ENCODE measurements around the gene ATP1B3.

- TF ChIP-seq POLR2AphosphoS5 (IDR thresholded peaks at IDR 0.05; ENCODE audit: borderline replicate concordance, low read depth, low read length): no peak
- TF ChIP-seq EZH2 (IDR thresholded peaks at IDR 0.05): no peak
- no peak for TF ChIP-seq FOXP2 (optimal IDR thresholded peaks at IDR 0.05; ENCODE audit: control extremely low read depth, extremely low read length, insufficient read depth)
Measured at GRCh38 chr3:141971571-141971970, 95.1 kb downstream of the ATP1B3 start.
